ENCODE measurements around the gene IGSF21. TPM values are rescaled to one million over a fixed set of nuclear protein-coding genes. Genes with fewer than 3 reads are reported as not detected.

Gene IGSF21
- total RNA-seq, 1 experiment from 2014 or later: 5.2 TPM

GRCh38 chr1:18142471-18142870, 34.9 kb downstream of the IGSF21 start:
- H2BK15ac ChIP-seq (ENCODE audit: low read depth, low read length): no peak overlapping the region
- no peak overlapping the region for H3K23ac ChIP-seq (ENCODE audit: insufficient read length, low read depth, low read length)
- H3K18ac ChIP-seq (ENCODE audit: insufficient read length, low read depth, low read length): no peak overlapping the region
- H3T11ph ChIP-seq (ENCODE audit: low read length): no peak overlapping the region
- H3K4me2 ChIP-seq (ENCODE audit: insufficient read depth, insufficient read length, low read length): no peak overlapping the region
- H3K4me1 Mint-ChIP-seq: peaks cover 23 to 41% of the 10 kb centered on the region in 2 experiments
- H3K4me3 Mint-ChIP-seq: no peak overlapping the region
- H3K27me3 Mint-ChIP-seq (ENCODE audit: low read depth): no peaks in the 10 kb centered on the region
- H3K79me2 ChIP-seq (ENCODE audit: insufficient read depth, low read length): no peaks in the 10 kb centered on the region
- H3K9me3 ChIP-seq (ENCODE audit: control insufficient read depth, low read depth, low read length): no peaks in the 10 kb centered on the region
- no peak overlapping the region for H2BK20ac ChIP-seq (ENCODE audit: low read depth, low read length, poor library complexity, severe bottlenecking)
- H2BK5ac ChIP-seq (ENCODE audit: insufficient read length, low read length): no peak overlapping the region
- no peaks in the 10 kb centered on the region for H4K20me1 ChIP-seq (ENCODE audit: control insufficient read depth, insufficient read depth, insufficient read length)
- DNase-seq: no peak
- no peak overlapping the region for H2AFZ ChIP-seq (ENCODE audit: low read length)
- no peaks in the 10 kb centered on the region for H3K79me1 ChIP-seq (ENCODE audit: insufficient read depth, low read depth, low read length, poor library complexity, severe bottlenecking)
- no peak overlapping the region for H3K27ac ChIP-seq (ENCODE audit: insufficient read length, low read depth, low read length)
- H2BK12ac ChIP-seq (ENCODE audit: insufficient read length, low read depth, low read length): no peak overlapping the region
- no peak overlapping the region for H3K56ac ChIP-seq (ENCODE audit: insufficient read length, low read depth, low read length)
- no peaks in the 10 kb centered on the region for H3K27me3 ChIP-seq (ENCODE audit: insufficient read depth, low read length)
- TF ChIP-seq CTCF (conservative IDR thresholded peaks at IDR 0.05): no peak
- H4K5ac ChIP-seq (ENCODE audit: insufficient read length, low read depth, low read length): no peak overlapping the region
- peaks cover 0 to 1% (median 0%) of the 10 kb centered on the region in 3 experiments; a peak in 1 of 7 replicates for H3K36me3 Mint-ChIP-seq (ENCODE audit: insufficient read depth in 1 of 3, low read depth in 3 of 3)
- no peak overlapping the region for H4K8ac ChIP-seq (replicated peaks; ENCODE audit: insufficient read length, low read depth, low read length)
- no peak overlapping the region for H4K91ac ChIP-seq (ENCODE audit: insufficient read length, low read depth, low read length)
- H3K27ac Mint-ChIP-seq: peak overlapping the region in 2 of 3 experiments; percentile 11 to 82; a peak in 2 of 7 replicates
- no peaks in the 10 kb centered on the region for H3K9me3 Mint-ChIP-seq
- H2BK120ac ChIP-seq (ENCODE audit: low read depth, low read length, poor library complexity, severe bottlenecking): no peak overlapping the region
- H3K4me1 ChIP-seq (ENCODE audit: insufficient read depth, low read length): peaks cover 6% of the 10 kb centered on the region; the same call in 1 of the 2 replicates
- WGBS (ENCODE audit: extremely low coverage, insufficient read length, low lambda C conversion rate): no CpG with 5 or more reads among the region's 6 CpGs
- no peak overlapping the region for H3K14ac ChIP-seq (ENCODE audit: insufficient read depth, low read length)
- no peak overlapping the region for H3K9ac ChIP-seq (ENCODE audit: extremely low read depth, insufficient read length, low read length)
- no peak overlapping the region for H3K4ac ChIP-seq (ENCODE audit: low read depth, low read length)
- H2AK5ac ChIP-seq (ENCODE audit: insufficient read length, low read length): no peak overlapping the region
- H3K23me2 ChIP-seq (ENCODE audit: insufficient read length, low read depth, low read length, poor library complexity, severe bottlenecking): no peaks in the 10 kb centered on the region

Measured in H9 (cell line).